Measurements from ENCODE around the gene PTK7. TPM values are rescaled to one million over a fixed set of nuclear protein-coding genes. Genes with fewer than 3 reads are reported as not detected.

Gene PTK7
- total RNA-seq, 1 experiment from 2014 or later: 105 TPM

GRCh38 chr6:43077981-43078511, 1.9 kb downstream of the PTK7 start (continued):
- TF ChIP-seq, protein P1, sequence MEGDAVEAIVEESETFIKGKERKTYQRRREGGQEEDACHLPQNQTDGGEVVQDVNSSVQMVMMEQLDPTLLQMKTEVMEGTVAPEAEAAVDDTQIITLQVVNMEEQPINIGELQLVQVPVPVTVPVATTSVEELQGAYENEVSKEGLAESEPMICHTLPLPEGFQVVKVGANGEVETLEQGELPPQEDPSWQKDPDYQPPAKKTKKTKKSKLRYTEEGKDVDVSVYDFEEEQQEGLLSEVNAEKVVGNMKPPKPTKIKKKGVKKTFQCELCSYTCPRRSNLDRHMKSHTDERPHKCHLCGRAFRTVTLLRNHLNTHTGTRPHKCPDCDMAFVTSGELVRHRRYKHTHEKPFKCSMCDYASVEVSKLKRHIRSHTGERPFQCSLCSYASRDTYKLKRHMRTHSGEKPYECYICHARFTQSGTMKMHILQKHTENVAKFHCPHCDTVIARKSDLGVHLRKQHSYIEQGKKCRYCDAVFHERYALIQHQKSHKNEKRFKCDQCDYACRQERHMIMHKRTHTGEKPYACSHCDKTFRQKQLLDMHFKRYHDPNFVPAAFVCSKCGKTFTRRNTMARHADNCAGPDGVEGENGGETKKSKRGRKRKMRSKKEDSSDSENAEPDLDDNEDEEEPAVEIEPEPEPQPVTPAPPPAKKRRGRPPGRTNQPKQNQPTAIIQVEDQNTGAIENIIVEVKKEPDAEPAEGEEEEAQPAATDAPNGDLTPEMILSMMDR (IDR thresholded peaks at IDR 0.05 in 2 of 3, conservative IDR thresholded peaks at IDR 0.05 in 1 of 3; ENCODE audit: borderline replicate concordance in 1 of 3, insufficient read depth in 1 of 3, low read depth in 2 of 3, low read length in 2 of 3): no peak
- TF ChIP-seq RAD21 (IDR thresholded peaks at IDR 0.05; ENCODE audit: low read depth): no peak
- TF ChIP-seq, protein P2, sequence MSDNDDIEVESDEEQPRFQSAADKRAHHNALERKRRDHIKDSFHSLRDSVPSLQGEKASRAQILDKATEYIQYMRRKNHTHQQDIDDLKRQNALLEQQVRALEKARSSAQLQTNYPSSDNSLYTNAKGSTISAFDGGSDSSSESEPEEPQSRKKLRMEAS (IDR thresholded peaks at IDR 0.05): no peak
- TF ChIP-seq ZBTB33 (IDR thresholded peaks at IDR 0.05; ENCODE audit: extremely low read depth, insufficient replicate concordance, low read length): no peak

DNA sequence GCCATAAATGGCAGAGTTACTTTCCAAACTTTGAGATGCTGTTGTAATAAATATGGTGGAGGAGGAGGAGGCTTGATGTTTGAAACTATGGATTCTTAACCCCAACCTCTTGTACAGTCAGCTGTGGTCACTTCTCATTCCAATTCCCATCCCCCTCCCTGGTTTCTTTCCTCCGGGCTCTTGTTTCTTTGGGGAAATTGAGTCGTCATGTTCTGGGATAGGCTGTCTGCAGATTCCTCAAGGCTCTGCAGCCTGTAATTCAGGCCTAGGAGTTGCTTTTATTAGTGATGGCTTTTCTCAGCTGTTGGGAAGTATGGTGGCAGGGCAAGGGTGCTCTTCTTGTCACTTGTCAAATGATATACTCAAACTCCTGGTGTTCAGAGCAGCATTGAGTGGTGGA, 2.6 kb downstream of the PTK7 start:
- ATAC-seq (no peak), DNase-seq (ENCODE audit: low read depth, low spot score) (no peak)
- intact Hi-C loops (cut with micrococcal nuclease): loop anchor here (5.0 kb wide), 1 partner anchor 44 kb away; no protein-coding TSS in a partner anchor
- no peak overlapping the region for H2AFZ ChIP-seq (ENCODE audit: low read depth, low read length, poor library complexity, severe bottlenecking)
- H3K36me3 ChIP-seq (ENCODE audit: control insufficient read depth in 1 of 2, insufficient read depth in 2 of 2, low read length in 2 of 2): peaks cover 0 to 2% of the 10 kb centered on the region in 2 experiments; a peak in 2 of 4 replicates
- CTCF ChIA-PET: no interaction called here
- H4K20me1 ChIP-seq (ENCODE audit: insufficient read depth): no peaks in the 10 kb centered on the region
- H3K4me2 ChIP-seq (ENCODE audit: low read length): no peak overlapping the region
- no peak overlapping the region for H3K27ac ChIP-seq (ENCODE audit: low read depth, low read length)
- peaks cover 70% of the 10 kb centered on the region for H3K79me2 ChIP-seq (ENCODE audit: insufficient read depth, low read length)
- BruUV-seq (replicated peaks): no TSS peak
- no peaks in the 10 kb centered on the region for H3K9me2 ChIP-seq (ENCODE audit: insufficient read depth)
- peaks cover 21 to 27% of the 10 kb centered on the region in 2 experiments for H3K4me1 ChIP-seq (ENCODE audit: control insufficient read depth in 1 of 2, insufficient read depth in 2 of 2, low read length in 2 of 2)
- POLR2A ChIA-PET: no interaction called here
- H3K9me3 ChIP-seq (ENCODE audit: control insufficient read depth in 1 of 2, insufficient read depth in 1 of 2, low read depth in 1 of 2, low read length in 2 of 2): no peaks in the 10 kb centered on the region
- no peaks in the 10 kb centered on the region for H3K27me3 ChIP-seq (ENCODE audit: insufficient read depth, low read length)
- H3K4me3 ChIP-seq (replicated peaks in 1 of 2; ENCODE audit: low read depth in 1 of 2, low read length in 2 of 2): no peak overlapping the region
- H3K9ac ChIP-seq (ENCODE audit: low read length): no peak overlapping the region
- RAD21 ChIA-PET (ENCODE audit: low non-redundant PET in 1 of 2, low total read pairs in 2 of 2, uncharacterized antibody in 2 of 2, unreplicated experiment in 2 of 2): no interaction called here
- no peak for TF ChIP-seq POLR2A (IDR thresholded peaks at IDR 0.05; ENCODE audit: borderline replicate concordance, extremely low read depth, insufficient read depth, insufficient read length)
- TF ChIP-seq, protein P1 (IDR thresholded peaks at IDR 0.05 in 2 of 3, conservative IDR thresholded peaks at IDR 0.05 in 1 of 3; ENCODE audit: borderline replicate concordance in 1 of 3, insufficient read depth in 1 of 3, low read depth in 2 of 3, low read length in 2 of 3): no peak
- TF ChIP-seq, protein P3, sequence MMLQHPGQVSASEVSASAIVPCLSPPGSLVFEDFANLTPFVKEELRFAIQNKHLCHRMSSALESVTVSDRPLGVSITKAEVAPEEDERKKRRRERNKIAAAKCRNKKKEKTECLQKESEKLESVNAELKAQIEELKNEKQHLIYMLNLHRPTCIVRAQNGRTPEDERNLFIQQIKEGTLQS (IDR thresholded peaks at IDR 0.05): no peak
- no peak for TF ChIP-seq POLR2AphosphoS5 (IDR thresholded peaks at IDR 0.05; ENCODE audit: low read depth, low read length)
- no peak for TF ChIP-seq SP1 (IDR thresholded peaks at IDR 0.05; ENCODE audit: low read depth)
- no peak for TF ChIP-seq EZH2 (IDR thresholded peaks at IDR 0.05)
- no peak for TF ChIP-seq JUND (IDR thresholded peaks at IDR 0.05)
- no peak for TF ChIP-seq ELF1 (IDR thresholded peaks at IDR 0.05; ENCODE audit: borderline replicate concordance, low read depth)
- no peak for TF ChIP-seq ZBTB33 (IDR thresholded peaks at IDR 0.05; ENCODE audit: extremely low read depth, insufficient replicate concordance, low read length)
- TF ChIP-seq CBX3 (IDR thresholded peaks at IDR 0.05; ENCODE audit: low read depth): no peak
- no peak for TF ChIP-seq TCF7L2 (IDR thresholded peaks at IDR 0.05; ENCODE audit: borderline replicate concordance, extremely low read depth, insufficient read depth, insufficient read length)
- no peak for TF ChIP-seq CEBPB (IDR thresholded peaks at IDR 0.05; ENCODE audit: low read depth)
- no peak for TF ChIP-seq ZNF274 (IDR thresholded peaks at IDR 0.05; ENCODE audit: low read depth, low read length)
